Lower leg skin (tissue), 4 donors: ENCODE measurements around the gene COL19A1. TPM values are rescaled to one million over a fixed set of nuclear protein-coding genes. Genes with fewer than 3 reads are reported as not detected.

Experiments
- DNase-seq, 2 donors: peaks; one replicate each; pipeline ENCODE4 v3.0.0-alpha.2; 2019; ENCODE audit warnings: low spot score in 2 of 2
- H3K4me3 ChIP-seq: fragments of 200-600 bp; sonication (generic); 2 replicates; pipeline ENCODE4 v1.5.1; 2017; ENCODE audit warnings: mild to moderate bottlenecking, low read depth; ENCODE audit not compliant: poor library complexity, severe bottlenecking
- CTCF ChIP-seq, 3 donors: fragments of 450-650 bp; IDR thresholded peaks; one replicate each; pipeline ENCODE4 v1.5.1; 2016; ENCODE audit warnings: antibody characterized with exemption in 3 of 3, mild to moderate bottlenecking in 3 of 3, moderate library complexity in 2 of 3
- POLR2A ChIP-seq, 2 donors: fragments of 450-650 bp; IDR thresholded peaks; one replicate each; pipeline ENCODE4 v1.6.1; 2016 to 2017; ENCODE audit warnings: antibody characterized with exemption in 2 of 2, mild to moderate bottlenecking in 1 of 2, moderate library complexity in 1 of 2
- WGBS, 2 donors: methylation state at CpG; one replicate each; pipeline ENCODE4 v1.1.5; 2018; 5-methylcytosine and 5-hydroxymethylcytosine counted together
- intact Hi-C: fragments of 100-400 bp; cut with DNase I; formaldehyde crosslinking; loops from one replicate; pipeline ENCODE4 v1.15.0; 2023; ENCODE audit warnings: low total_unique reads
- total RNA-seq, 4 donors: library from RNA; depleted of rRNA; stranded (reverse); fragments of >200 nt; gene quantifications; one replicate each; pipeline ENCODE4 v1.1.0, GENCODE V29; 2016

COL19A1 gene
- total RNA-seq, 4 donors from 2014 or later, result 0.12 to 0.19 TPM; not detected in 2

DNA sequence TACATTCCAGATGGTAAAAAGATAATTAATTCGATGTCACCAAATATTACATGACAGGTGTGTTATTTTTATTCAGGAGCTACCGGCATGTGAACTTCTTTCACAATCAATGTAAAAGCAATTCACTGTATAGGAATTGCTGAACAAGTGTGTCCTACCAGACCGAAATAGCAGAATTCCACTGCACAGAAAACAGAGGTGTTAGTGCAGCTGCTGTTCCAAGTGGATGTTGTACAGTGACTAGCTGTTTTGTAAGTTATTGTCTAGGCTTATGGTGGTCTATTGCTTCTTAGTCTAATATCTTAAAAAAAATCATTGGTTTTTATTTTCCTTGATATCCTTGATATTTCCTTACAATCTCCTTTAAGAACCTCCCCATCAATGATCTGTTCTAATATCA, 107.4 kb downstream of the COL19A1 start:
- TF ChIP-seq POLR2A (IDR thresholded peaks at IDR 0.05) (no peak), CTCF (IDR thresholded peaks at IDR 0.05) (no peak)
- no peak overlapping the region for H3K4me3 ChIP-seq
- DNase-seq, result no peak
- intact Hi-C loops, result no loop called here
- WGBS, 2 donors, result 75 to 76% methylated on average over 3 of the region's 3 CpGs

DNA sequence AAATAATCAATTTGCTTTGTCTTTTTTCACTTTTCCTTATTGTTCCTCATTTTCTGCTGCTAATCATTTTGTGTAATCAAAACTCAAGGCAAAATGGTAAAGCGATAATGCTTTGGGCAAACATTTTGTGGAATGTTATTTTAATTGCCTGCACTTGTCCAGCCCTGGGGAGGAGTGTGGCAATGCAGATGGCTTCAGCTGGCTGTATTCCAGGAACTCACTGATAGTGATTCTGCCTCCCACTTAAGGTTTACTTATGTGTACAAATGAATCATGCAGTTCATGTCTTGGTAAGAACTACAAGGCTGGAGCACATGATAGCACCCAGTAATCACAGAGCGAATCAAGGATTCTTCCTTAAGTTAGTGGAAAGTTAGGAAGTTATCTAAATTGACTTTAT, 107.8 kb downstream of the COL19A1 start:
- DNase-seq, result no peak
- intact Hi-C loops, result no loop called here
- no peak overlapping the region for H3K4me3 ChIP-seq
- TF ChIP-seq POLR2A (IDR thresholded peaks at IDR 0.05) (no peak), CTCF (IDR thresholded peaks at IDR 0.05) (no peak)
- WGBS, 2 donors, result 62 to 63% methylated on average over 2 of the region's 2 CpGs

GRCh38 chr6:69976591-69977090, 110.3 kb downstream of the COL19A1 start:
- intact Hi-C loops, result no loop called here
- H3K4me3 ChIP-seq, result no peak overlapping the region
- TF ChIP-seq CTCF (IDR thresholded peaks at IDR 0.05) (no peak), POLR2A (IDR thresholded peaks at IDR 0.05) (no peak)
- DNase-seq, result no peak
- WGBS, 2 donors, result 87 to 92% methylated on average over 4 of the region's 4 CpGs

DNA sequence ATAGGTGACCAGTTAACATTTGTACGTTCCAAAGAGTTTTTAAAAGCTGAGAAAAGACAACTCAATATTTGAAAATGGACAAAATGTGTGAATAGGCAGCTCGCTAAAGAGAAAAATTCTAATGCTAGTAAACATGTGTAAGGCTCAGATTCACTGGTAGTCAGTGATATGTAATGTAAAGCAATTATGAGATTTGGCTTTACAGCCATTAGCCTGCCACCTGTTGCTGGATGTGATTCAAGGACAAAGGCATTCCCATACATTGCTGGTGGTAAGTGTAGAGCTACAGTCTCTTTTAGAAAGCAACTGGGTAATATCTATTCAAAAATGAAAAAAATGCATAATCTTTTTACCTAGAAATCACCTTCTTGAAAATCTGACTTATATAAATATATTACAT, 114.3 kb downstream of the COL19A1 start:
- intact Hi-C loops, result loop anchor here (5.0 kb wide), 1 partner anchor 1197 kb away; no protein-coding TSS in a partner anchor
- WGBS, 2 donors, result 78 to 81% methylated on average over 2 of the region's 2 CpGs
- no peak for TF ChIP-seq POLR2A (IDR thresholded peaks at IDR 0.05)
- no peak for TF ChIP-seq CTCF (IDR thresholded peaks at IDR 0.05)
- DNase-seq, result no peak
- no peak overlapping the region for H3K4me3 ChIP-seq

DNA sequence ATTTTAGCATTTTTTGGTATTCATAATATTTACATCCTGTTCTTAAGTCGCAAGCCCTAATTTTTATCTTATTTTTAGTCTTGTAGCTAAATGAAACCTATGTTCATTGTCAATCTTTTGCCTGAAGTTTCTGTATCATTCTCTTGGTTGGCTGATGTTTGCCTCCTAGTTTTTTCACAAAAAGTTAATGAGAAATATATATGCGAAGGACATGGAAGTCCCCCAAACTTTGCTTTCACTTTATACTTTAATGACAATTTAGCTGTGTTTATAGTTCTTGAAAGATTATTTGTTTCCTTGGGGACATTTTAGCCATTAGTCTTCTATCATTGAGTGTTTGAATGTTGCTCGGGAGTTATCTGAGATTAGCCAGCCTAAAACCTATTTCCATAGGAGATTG, 118.2 kb downstream of the COL19A1 start:
- TF ChIP-seq CTCF (IDR thresholded peaks at IDR 0.05) (no peak), POLR2A (IDR thresholded peaks at IDR 0.05) (no peak)
- WGBS, 2 donors, result 87 to 90% methylated on average over 3 of the region's 3 CpGs
- no peak overlapping the region for H3K4me3 ChIP-seq
- no peak for DNase-seq
- intact Hi-C loops, result loop anchor here (5.0 kb wide), 1 partner anchor 1193 kb away; no protein-coding TSS in a partner anchor

DNA sequence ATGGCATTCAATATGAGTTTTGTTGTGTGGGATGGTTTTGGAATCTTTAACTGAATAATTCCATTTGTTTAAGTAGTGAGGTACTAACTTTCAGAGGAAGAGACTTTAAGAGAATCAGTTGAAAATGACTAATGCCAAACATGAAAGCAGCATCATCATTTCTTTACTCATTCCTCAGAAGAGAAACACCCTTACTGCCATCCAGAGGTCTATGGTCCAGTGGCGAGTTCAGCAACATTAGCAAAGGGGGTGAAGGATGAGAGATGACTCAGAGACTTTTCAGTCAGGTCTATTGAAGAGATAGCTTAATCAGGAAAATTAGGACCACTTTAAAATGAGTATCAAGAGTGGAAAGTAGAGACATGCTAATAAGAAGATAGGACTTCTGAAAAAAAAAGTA, 118.8 kb downstream of the COL19A1 start:
- H3K4me3 ChIP-seq, result no peak overlapping the region
- WGBS, 2 donors, result 82 to 95% methylated on average over 1 of the region's 1 CpG
- no peak for DNase-seq
- intact Hi-C loops, result no loop called here
- TF ChIP-seq POLR2A (IDR thresholded peaks at IDR 0.05) (no peak), CTCF (IDR thresholded peaks at IDR 0.05) (no peak)
